ENCODE data around the gene BCLAF3. TPM values are rescaled to one million over a fixed set of nuclear protein-coding genes. Genes with fewer than 3 reads are reported as not detected.

Gene BCLAF3
- total RNA-seq, 4 donors from 2014 or later = 11.6 to 22.2 (median 16.5) TPM

DNA sequence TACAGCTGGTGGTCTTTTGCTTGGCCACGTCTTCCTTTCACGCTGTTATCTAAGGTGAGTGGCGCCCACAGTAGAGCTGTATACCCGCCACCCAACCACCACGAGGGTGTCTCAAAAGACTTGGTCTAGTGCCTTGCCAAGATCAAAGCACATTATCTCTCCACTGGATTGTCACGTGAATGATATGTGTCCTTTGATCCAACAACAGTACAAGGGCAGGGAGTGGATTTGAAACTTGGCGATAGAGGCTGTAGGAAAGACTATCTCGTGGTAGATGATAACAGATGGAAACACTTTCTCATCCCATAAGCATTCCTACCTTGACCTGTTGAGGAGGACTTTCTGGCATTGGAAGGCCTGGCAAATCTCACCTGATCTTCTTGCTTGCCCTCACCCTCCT is 37.7 kb upstream of the BCLAF3 start:
- Histone ChIP-seq H3K4me1 (no peaks in the 10 kb centered on the region), H3K27ac (no peak overlapping the region), H3K27me3 (no peaks in the 10 kb centered on the region), H3K4me3 (no peak overlapping the region), H3K9me3 (no peaks in the 10 kb centered on the region), H3K36me3 (no peaks in the 10 kb centered on the region)
- no peak for DNase-seq (ENCODE audit: low spot score in 2 of 2)
- WGBS, 2 donors = 84 to 94% methylated on average over 8 of the region's 8 CpGs
- TF ChIP-seq POLR2A (IDR thresholded peaks at IDR 0.05) = no peak
- no peak for TF ChIP-seq EP300 (IDR thresholded peaks at IDR 0.05)
- TF ChIP-seq, protein P1, sequence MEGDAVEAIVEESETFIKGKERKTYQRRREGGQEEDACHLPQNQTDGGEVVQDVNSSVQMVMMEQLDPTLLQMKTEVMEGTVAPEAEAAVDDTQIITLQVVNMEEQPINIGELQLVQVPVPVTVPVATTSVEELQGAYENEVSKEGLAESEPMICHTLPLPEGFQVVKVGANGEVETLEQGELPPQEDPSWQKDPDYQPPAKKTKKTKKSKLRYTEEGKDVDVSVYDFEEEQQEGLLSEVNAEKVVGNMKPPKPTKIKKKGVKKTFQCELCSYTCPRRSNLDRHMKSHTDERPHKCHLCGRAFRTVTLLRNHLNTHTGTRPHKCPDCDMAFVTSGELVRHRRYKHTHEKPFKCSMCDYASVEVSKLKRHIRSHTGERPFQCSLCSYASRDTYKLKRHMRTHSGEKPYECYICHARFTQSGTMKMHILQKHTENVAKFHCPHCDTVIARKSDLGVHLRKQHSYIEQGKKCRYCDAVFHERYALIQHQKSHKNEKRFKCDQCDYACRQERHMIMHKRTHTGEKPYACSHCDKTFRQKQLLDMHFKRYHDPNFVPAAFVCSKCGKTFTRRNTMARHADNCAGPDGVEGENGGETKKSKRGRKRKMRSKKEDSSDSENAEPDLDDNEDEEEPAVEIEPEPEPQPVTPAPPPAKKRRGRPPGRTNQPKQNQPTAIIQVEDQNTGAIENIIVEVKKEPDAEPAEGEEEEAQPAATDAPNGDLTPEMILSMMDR (IDR thresholded peaks at IDR 0.05) = no peak

DNA sequence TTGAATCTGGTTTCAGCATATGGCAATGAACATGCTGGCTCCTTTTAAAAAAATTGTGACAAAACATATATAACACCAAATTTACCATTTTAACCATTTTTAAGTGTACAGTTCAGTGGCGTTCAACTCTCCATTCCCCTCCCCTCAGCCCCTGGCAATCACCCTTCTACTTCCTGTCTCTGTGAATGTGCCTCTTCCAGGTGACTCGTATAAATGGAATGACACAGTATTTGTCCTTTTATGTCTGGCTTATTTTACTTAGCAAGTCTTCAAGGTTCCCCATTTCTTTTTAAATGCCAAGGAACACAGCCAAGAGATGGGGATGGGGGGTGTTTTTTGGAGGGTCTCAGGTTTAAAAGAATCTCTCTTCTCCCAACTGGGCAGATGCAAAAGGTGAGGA is 35.4 kb upstream of the BCLAF3 start:
- TF ChIP-seq POLR2A (IDR thresholded peaks at IDR 0.05) = no peak
- TF ChIP-seq, protein P1 (IDR thresholded peaks at IDR 0.05) = no peak
- no peak for TF ChIP-seq EP300 (IDR thresholded peaks at IDR 0.05)
- no peaks in the 10 kb centered on the region for H3K4me1 ChIP-seq
- DNase-seq (ENCODE audit: low spot score in 2 of 2) = no peak
- no peak overlapping the region for H3K4me3 ChIP-seq
- H3K9me3 ChIP-seq = no peaks in the 10 kb centered on the region
- H3K36me3 ChIP-seq = no peaks in the 10 kb centered on the region
- H3K27ac ChIP-seq = no peak overlapping the region
- WGBS, 2 donors = 31 to 48% methylated on average over 2 of the region's 2 CpGs
- no peaks in the 10 kb centered on the region for H3K27me3 ChIP-seq

DNA sequence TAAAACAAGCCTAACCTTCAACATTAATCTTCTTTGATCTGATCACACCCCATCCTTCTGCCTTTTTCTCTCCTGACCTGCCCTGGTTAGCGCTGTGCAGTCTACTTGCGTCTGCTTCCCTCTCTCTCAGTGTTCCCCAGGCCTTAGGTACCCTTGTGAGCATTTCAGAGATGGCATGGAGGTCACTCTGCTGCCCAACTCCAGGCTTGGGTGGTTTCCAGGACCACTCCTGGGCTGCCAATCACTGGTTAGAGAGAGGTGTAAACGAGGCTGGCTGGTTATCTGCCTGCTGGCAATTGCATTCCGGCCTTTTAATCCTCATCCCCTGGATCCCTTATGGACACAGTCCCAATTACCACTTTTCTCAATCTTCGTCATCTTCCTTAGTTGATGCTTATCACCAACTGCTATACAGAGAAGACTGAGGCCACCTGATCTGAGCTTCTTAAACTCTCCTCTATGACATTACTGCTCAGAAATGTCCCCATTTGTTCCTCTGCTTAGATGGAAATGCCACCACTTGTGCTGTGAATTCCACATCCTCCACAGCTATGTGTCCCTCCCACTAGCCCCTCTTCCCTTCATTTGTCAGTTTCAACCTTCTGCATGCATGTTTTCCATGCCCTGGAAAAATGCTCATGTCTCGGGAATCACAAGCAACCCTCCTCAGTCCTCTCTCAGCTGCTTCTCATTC is 29.0 kb upstream of the BCLAF3 start:
- no peaks in the 10 kb centered on the region for H3K4me1 ChIP-seq
- no peaks in the 10 kb centered on the region for H3K36me3 ChIP-seq
- 77 to 87% methylated on average over 6 of the region's 6 CpGs for WGBS, 2 donors
- TF ChIP-seq POLR2A (IDR thresholded peaks at IDR 0.05) (no peak), EP300 (IDR thresholded peaks at IDR 0.05) (no peak)
- TF ChIP-seq, protein P1 (IDR thresholded peaks at IDR 0.05) = no peak
- no peaks in the 10 kb centered on the region for H3K27me3 ChIP-seq
- H3K9me3 ChIP-seq = peaks cover 0 to 3% (median 0%) of the 10 kb centered on the region in 4 donors
- no peak overlapping the region for H3K27ac ChIP-seq
- no peak overlapping the region for H3K4me3 ChIP-seq
- DNase-seq (ENCODE audit: low spot score in 2 of 2) = no peak

DNA sequence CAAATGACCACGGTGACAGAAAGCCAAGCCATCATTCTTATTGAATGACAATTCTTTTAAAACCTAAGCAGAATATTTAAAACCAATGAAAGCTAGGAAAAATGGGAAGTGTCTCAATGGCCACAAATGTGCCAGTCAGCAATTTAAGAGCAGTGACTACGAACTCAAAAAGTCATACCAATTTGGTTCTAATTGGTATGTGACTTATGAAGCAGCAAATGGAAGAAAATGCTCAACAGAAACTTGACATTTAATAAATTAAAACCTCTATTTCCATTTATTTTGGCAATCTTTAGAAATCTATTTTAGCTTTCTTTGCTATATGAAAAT is 25.7 kb upstream of the BCLAF3 start:
- Histone ChIP-seq H3K27ac (no peak overlapping the region), H3K4me3 (no peak overlapping the region), H3K4me1 (no peaks in the 10 kb centered on the region), H3K9me3 (peaks cover 0 to 3% (median 0%) of the 10 kb centered on the region in 4 donors), H3K27me3 (no peaks in the 10 kb centered on the region), H3K36me3 (no peaks in the 10 kb centered on the region)
- TF ChIP-seq POLR2A (IDR thresholded peaks at IDR 0.05) = no peak
- 63 to 68% methylated on average over 2 of the region's 2 CpGs for WGBS, 2 donors
- DNase-seq (ENCODE audit: low spot score in 2 of 2) = no peak

DNA sequence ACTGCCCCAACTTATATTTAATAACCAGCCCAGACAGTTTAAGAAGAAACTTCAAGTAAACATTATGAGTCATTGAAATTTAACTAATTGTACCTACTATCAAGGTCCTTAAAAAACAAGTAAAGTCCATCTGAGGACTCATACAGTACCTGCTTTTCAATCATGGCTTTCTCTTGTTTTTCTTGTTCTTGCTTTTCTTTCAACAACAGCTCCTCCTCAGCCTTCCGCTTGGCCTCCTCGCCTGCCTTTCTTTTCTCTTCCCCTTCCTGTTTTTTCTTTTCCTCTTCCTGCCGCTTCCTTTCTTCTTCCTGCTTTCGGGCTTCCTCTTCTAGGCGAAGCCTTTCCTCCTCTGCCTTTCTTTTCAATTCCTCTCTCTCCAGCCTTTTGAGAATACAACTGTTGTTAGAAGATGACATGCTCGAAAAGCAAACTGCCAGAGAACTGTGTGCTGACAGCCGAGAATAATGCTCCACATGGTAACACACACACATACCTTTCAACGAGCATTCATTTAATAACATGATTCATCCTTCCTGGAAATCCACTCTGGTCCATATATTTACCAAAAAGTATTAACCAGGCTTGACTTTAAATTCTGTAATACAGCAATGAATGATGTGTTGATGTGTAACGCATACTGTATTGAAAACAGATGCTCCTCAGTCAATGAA is 25.2 kb upstream of the BCLAF3 start:
- Histone ChIP-seq H3K27ac (no peak overlapping the region), H3K36me3 (no peaks in the 10 kb centered on the region), H3K27me3 (no peaks in the 10 kb centered on the region), H3K9me3 (peaks cover 0 to 3% (median 0%) of the 10 kb centered on the region in 4 donors), H3K4me1 (no peaks in the 10 kb centered on the region), H3K4me3 (no peak overlapping the region)
- WGBS, 2 donors = 77 to 81% methylated on average over 9 of the region's 9 CpGs
- DNase-seq (ENCODE audit: low spot score in 2 of 2) = no peak
- TF ChIP-seq EP300 (IDR thresholded peaks at IDR 0.05) (no peak), POLR2A (IDR thresholded peaks at IDR 0.05) (no peak)
- TF ChIP-seq, protein P1 (IDR thresholded peaks at IDR 0.05) = no peak

Measured in tibial nerve (tissue), 4 donors.